Measurements from ENCODE around the gene OR2A7.
"Not testable (repeated sequence)": the region's sequence is repeated elsewhere in the genome, so short reads cannot be mapped to it uniquely, and the experiment has no call there.

The OR2A7 gene

GRCh38 chr7:144264692-144265091, at the start of gene OR2A7:
Gene OR2A7, minus strand, starts transcription at chr7:144264792. Its CDS starts 5,164 bp downstream, at chr7:144259628.
- not testable (repeated sequence) for DNase-seq (ENCODE audit: low read depth)

- DNase-seq (ENCODE audit: low read depth): not testable (repeated sequence)
Measured at GRCh38 chr7:144311872-144312469, 47.4 kb upstream of the OR2A7 start, which contains the start of gene OR2A1. Gene OR2A1, plus strand, starts transcription at chr7:144312419. Its CDS starts 5,706 bp downstream, at chr7:144318125.

GRCh38 chr7:144311218-144311617, 46.6 kb upstream of the OR2A7 start:
- DNase-seq (ENCODE audit: low read depth): not testable (repeated sequence)

GRCh38 chr7:144309702-144310101, 45.1 kb upstream of the OR2A7 start:
- not testable (repeated sequence) for DNase-seq (ENCODE audit: low read depth)

GRCh38 chr7:144305156-144305555, 40.6 kb upstream of the OR2A7 start:
- not testable (repeated sequence) for DNase-seq (ENCODE audit: low read depth)

- not testable (repeated sequence) for DNase-seq (ENCODE audit: low read depth)
Measured at GRCh38 chr7:144303607-144304006, 39.0 kb upstream of the OR2A7 start.

- not testable (repeated sequence) for DNase-seq (ENCODE audit: low read depth)
Measured at GRCh38 chr7:144302578-144303303, 38.1 kb upstream of the OR2A7 start.

GRCh38 chr7:144293794-144294499, 29.4 kb upstream of the OR2A7 start:
- DNase-seq (ENCODE audit: low read depth): not testable (repeated sequence)

GRCh38 chr7:144292384-144293161, 28.0 kb upstream of the OR2A7 start:
- DNase-seq (ENCODE audit: low read depth): not testable (repeated sequence)

GRCh38 chr7:144291607-144292006, 27.0 kb upstream of the OR2A7 start:
- DNase-seq (ENCODE audit: low read depth): not testable (repeated sequence)

GRCh38 chr7:144287171-144287784, 22.7 kb upstream of the OR2A7 start:
- not testable (repeated sequence) for DNase-seq (ENCODE audit: low read depth)

- DNase-seq (ENCODE audit: low read depth): not testable (repeated sequence)
Measured at GRCh38 chr7:144283716-144284115, 19.1 kb upstream of the OR2A7 start.

- not testable (repeated sequence) for DNase-seq (ENCODE audit: low read depth)
Measured at GRCh38 chr7:144282490-144282889, 17.9 kb upstream of the OR2A7 start.

- DNase-seq (ENCODE audit: low read depth): not testable (repeated sequence)
Measured at GRCh38 chr7:144281981-144282380, 17.4 kb upstream of the OR2A7 start.

GRCh38 chr7:144280010-144280409, 15.4 kb upstream of the OR2A7 start:
- not testable (repeated sequence) for DNase-seq (ENCODE audit: low read depth)

- DNase-seq (ENCODE audit: low read depth): not testable (repeated sequence)
Measured at GRCh38 chr7:144275281-144275680, 10.7 kb upstream of the OR2A7 start.

- DNase-seq (ENCODE audit: low read depth): not testable (repeated sequence)
Measured at GRCh38 chr7:144269188-144269587, 4.6 kb upstream of the OR2A7 start, which contains the start of gene CTAGE8. Gene CTAGE8, minus strand, starts transcription at chr7:144269288. Its CDS starts 38 bp downstream, at chr7:144269250.

- DNase-seq (ENCODE audit: low read depth): not testable (repeated sequence)
Measured at GRCh38 chr7:144262128-144262527, 2.5 kb downstream of the OR2A7 start.

- not testable (repeated sequence) for DNase-seq (ENCODE audit: low read depth)
Measured at GRCh38 chr7:144259067-144259466, 5.5 kb downstream of the OR2A7 start.

GRCh38 chr7:144256112-144256511, 8.5 kb downstream of the OR2A7 start:
- no peak for DNase-seq (ENCODE audit: low read depth)

GRCh38 chr7:144255471-144255897, 9.1 kb downstream of the OR2A7 start:
- DNase-seq (ENCODE audit: low read depth): no peak

Measured in CMK (cell line).